K562 (cell line): ENCODE results near the gene SH3BP5L. TPM values are rescaled to one million over a fixed set of nuclear protein-coding genes. Genes with fewer than 3 reads are reported as not detected.

ENCODE experiments used
- DDX20 ChIP-seq: fragments of 450-650 bp; IDR thresholded peaks from 2 replicates; pipeline ENCODE4 v1.6.1; 2016; ENCODE audit warnings: missing genetic modification characterization, low read depth, mild to moderate bottlenecking, missing compliant biosample characterization, moderate library complexity
- TCFL5 ChIP-seq: fragments of 250-450 bp; sonication (Bioruptor Pico); conservative IDR thresholded peaks from 2 replicates; pipeline ENCODE4 v1.6.1; 2021; ENCODE audit warnings: mild to moderate bottlenecking, moderate library complexity, matching md5 sums
- polyA plus RNA-seq, 8 experiments: library from polyadenylated mRNA; depleted of rRNA in 4 of 8; stranded (reverse) in 5 of 8; unstranded in 3 of 8; fragments of >200 nt; fragmentation: Nextera tagmentation in 2 of 8; fragmentation: Illumina TruSeq in 1 of 8; extraction: Ambion mirVana in 2 of 8; extraction: Trizol in 1 of 8; gene quantifications; 2 replicates each; pipeline versions ENCODE4 v1.2.1 to v1.2.3, GENCODE V29; 2011 to 2014; ENCODE audit warnings: inconsistent platforms in 1 of 8, missing spikeins in 1 of 8
- total RNA-seq, 7 experiments: library from RNA; depleted of rRNA in 6 of 7; stranded (reverse); fragments of >200 nt in 6 of 7; fragmentation: Illumina TruSeq in 2 of 7; extraction: Trizol in 2 of 7; gene quantifications; 2 replicates each; pipeline versions ENCODE4 v1.2.1 to v1.2.3, GENCODE V29; 2011 to 2021; ENCODE audit warnings: low replicate concordance in 1 of 7
- TF ChIP-seq, protein P1 (sequence below): fragments of 250-450 bp; sonication (Bioruptor Pico); IDR thresholded peaks from 2 replicates; pipeline ENCODE4 v1.5.0; 2021; ENCODE audit warnings: mild to moderate bottlenecking, borderline replicate concordance
- TF ChIP-seq, protein P2 (sequence below): fragments of 250-450 bp; sonication (Bioruptor Pico); IDR thresholded peaks from 2 replicates; pipeline ENCODE4 v1.8.0; 2022; ENCODE audit warnings: inconsistent platforms, mild to moderate bottlenecking, moderate library complexity, borderline replicate concordance
- TF ChIP-seq, protein P3 (sequence below): fragments of 450-650 bp; conservative IDR thresholded peaks from 2 replicates; pipeline ENCODE4 v1.6.1; 2016; ENCODE audit warnings: missing genetic modification characterization, low read depth, mild to moderate bottlenecking, missing compliant biosample characterization, moderate library complexity

The SH3BP5L gene
- total and polyA plus RNA-seq, 9 of the 15 experiments (the other 6 are each of a cell fraction or from before 2014, with no cell fraction given), result 1.9 to 26.5 (median 15.8) TPM

GRCh38 chr1:248798791-248799190 is 26.9 kb downstream of the SH3BP5L start (continued):
- TF ChIP-seq, protein P1, sequence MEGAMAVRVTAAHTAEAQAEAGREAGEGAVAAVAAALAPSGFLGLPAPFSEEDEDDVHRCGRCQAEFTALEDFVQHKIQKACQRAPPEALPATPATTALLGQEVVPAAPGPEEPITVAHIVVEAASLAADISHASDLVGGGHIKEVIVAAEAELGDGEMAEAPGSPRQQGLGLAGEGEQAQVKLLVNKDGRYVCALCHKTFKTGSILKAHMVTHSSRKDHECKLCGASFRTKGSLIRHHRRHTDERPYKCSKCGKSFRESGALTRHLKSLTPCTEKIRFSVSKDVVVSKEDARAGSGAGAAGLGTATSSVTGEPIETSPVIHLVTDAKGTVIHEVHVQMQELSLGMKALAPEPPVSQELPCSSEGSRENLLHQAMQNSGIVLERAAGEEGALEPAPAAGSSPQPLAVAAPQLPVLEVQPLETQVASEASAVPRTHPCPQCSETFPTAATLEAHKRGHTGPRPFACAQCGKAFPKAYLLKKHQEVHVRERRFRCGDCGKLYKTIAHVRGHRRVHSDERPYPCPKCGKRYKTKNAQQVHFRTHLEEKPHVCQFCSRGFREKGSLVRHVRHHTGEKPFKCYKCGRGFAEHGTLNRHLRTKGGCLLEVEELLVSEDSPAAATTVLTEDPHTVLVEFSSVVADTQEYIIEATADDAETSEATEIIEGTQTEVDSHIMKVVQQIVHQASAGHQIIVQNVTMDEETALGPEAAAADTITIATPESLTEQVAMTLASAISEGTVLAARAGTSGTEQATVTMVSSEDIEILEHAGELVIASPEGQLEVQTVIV (CRISPR knock-in tag), result no peak
- TF ChIP-seq DDX20 (tag) (no peak), TCFL5 (CRISPR knock-in tag) (no peak)
- TF ChIP-seq, protein P2, sequence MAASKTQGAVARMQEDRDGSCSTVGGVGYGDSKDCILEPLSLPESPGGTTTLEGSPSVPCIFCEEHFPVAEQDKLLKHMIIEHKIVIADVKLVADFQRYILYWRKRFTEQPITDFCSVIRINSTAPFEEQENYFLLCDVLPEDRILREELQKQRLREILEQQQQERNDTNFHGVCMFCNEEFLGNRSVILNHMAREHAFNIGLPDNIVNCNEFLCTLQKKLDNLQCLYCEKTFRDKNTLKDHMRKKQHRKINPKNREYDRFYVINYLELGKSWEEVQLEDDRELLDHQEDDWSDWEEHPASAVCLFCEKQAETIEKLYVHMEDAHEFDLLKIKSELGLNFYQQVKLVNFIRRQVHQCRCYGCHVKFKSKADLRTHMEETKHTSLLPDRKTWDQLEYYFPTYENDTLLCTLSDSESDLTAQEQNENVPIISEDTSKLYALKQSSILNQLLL (CRISPR knock-in tag), result no peak
- TF ChIP-seq, protein P3, sequence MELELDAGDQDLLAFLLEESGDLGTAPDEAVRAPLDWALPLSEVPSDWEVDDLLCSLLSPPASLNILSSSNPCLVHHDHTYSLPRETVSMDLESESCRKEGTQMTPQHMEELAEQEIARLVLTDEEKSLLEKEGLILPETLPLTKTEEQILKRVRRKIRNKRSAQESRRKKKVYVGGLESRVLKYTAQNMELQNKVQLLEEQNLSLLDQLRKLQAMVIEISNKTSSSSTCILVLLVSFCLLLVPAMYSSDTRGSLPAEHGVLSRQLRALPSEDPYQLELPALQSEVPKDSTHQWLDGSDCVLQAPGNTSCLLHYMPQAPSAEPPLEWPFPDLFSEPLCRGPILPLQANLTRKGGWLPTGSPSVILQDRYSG (tag), result no peak
